ENCODE results near the gene FCGBP.

FCGBP gene

GRCh38 chr19:39928357-39928725 lies 6.1 kb downstream of the FCGBP start:
- H3K9me3 ChIP-seq (ENCODE audit: insufficient read depth, low read length) = no peaks in the 10 kb centered on the region
- no peak overlapping the region for H2AFZ ChIP-seq (ENCODE audit: low read depth, low read length, severe bottlenecking)
- no peaks in the 10 kb centered on the region for H3K27me3 ChIP-seq (ENCODE audit: low read length)
- H3K27ac ChIP-seq (ENCODE audit: low read depth, low read length) = no peak overlapping the region
- H3K4me3 ChIP-seq (ENCODE audit: insufficient read depth, low read length, poor library complexity, severe bottlenecking) = no peak overlapping the region
- H3K36me3 ChIP-seq (ENCODE audit: low read length) = no peaks in the 10 kb centered on the region
- TF ChIP-seq CTCF (IDR thresholded peaks at IDR 0.05; ENCODE audit: insufficient read depth, low read length, poor library complexity, severe bottlenecking) = no peak
- no peak for TF ChIP-seq EZH2phosphoT487 (conservative IDR thresholded peaks at IDR 0.05; ENCODE audit: low read length)
- no peaks in the 10 kb centered on the region for H3K79me2 ChIP-seq (ENCODE audit: insufficient read depth, low read length)
- H3K9me2 ChIP-seq (replicated peaks; ENCODE audit: insufficient read depth, low read length) = no peaks in the 10 kb centered on the region
- no peaks in the 10 kb centered on the region for H3F3A ChIP-seq (ENCODE audit: insufficient read depth)
- H4K20me1 ChIP-seq (ENCODE audit: low read depth, low read length) = no peaks in the 10 kb centered on the region
- H3K9ac ChIP-seq (ENCODE audit: low read length) = no peak overlapping the region
- H3K4me2 ChIP-seq (ENCODE audit: low read depth, low read length, poor library complexity, severe bottlenecking) = no peak overlapping the region

- no peaks in the 10 kb centered on the region for H3K79me2 ChIP-seq (ENCODE audit: insufficient read depth, low read length)
These were observed 6.7 kb downstream of the FCGBP start for GRCh38 chr19:39927524-39928356.

GRCh38 chr19:39927076-39927475 lies 7.4 kb downstream of the FCGBP start:
- H4K20me1 ChIP-seq (ENCODE audit: low read depth, low read length) = no peaks in the 10 kb centered on the region
- H3K36me3 ChIP-seq (ENCODE audit: low read length) = no peaks in the 10 kb centered on the region
- no peak overlapping the region for H3K4me3 ChIP-seq (ENCODE audit: insufficient read depth, low read length, poor library complexity, severe bottlenecking)
- no peaks in the 10 kb centered on the region for H3K9me3 ChIP-seq (ENCODE audit: insufficient read depth, low read length)
- no peak overlapping the region for H3K4me2 ChIP-seq (ENCODE audit: low read depth, low read length, poor library complexity, severe bottlenecking)
- no peaks in the 10 kb centered on the region for H3F3A ChIP-seq (ENCODE audit: insufficient read depth)
- no peak overlapping the region for H2AFZ ChIP-seq (ENCODE audit: low read depth, low read length, severe bottlenecking)
- H3K9me2 ChIP-seq (replicated peaks; ENCODE audit: insufficient read depth, low read length) = no peaks in the 10 kb centered on the region
- H3K27ac ChIP-seq (ENCODE audit: low read depth, low read length) = no peak overlapping the region
- TF ChIP-seq CTCF (IDR thresholded peaks at IDR 0.05; ENCODE audit: insufficient read depth, low read length, poor library complexity, severe bottlenecking) (no peak), EZH2phosphoT487 (conservative IDR thresholded peaks at IDR 0.05; ENCODE audit: low read length) (no peak)
- H3K79me2 ChIP-seq (ENCODE audit: insufficient read depth, low read length) = no peaks in the 10 kb centered on the region
- H3K9ac ChIP-seq (ENCODE audit: low read length) = no peak overlapping the region
- H3K27me3 ChIP-seq (ENCODE audit: low read length) = no peaks in the 10 kb centered on the region

More at GRCh38 chr19:39927524-39928356, 6.7 kb downstream of the FCGBP start:
- Histone ChIP-seq H3K9me2 (replicated peaks; ENCODE audit: insufficient read depth, low read length) (no peaks in the 10 kb centered on the region), H3K4me3 (ENCODE audit: insufficient read depth, low read length, poor library complexity, severe bottlenecking) (no peak overlapping the region), H3F3A (ENCODE audit: insufficient read depth) (no peaks in the 10 kb centered on the region), H4K20me1 (ENCODE audit: low read depth, low read length) (no peaks in the 10 kb centered on the region), H3K36me3 (ENCODE audit: low read length) (no peaks in the 10 kb centered on the region), H3K9ac (ENCODE audit: low read length) (no peak overlapping the region), H3K9me3 (ENCODE audit: insufficient read depth, low read length) (no peaks in the 10 kb centered on the region), H3K27me3 (ENCODE audit: low read length) (no peaks in the 10 kb centered on the region), H3K4me2 (ENCODE audit: low read depth, low read length, poor library complexity, severe bottlenecking) (no peak overlapping the region), H3K27ac (ENCODE audit: low read depth, low read length) (no peak overlapping the region), H2AFZ (ENCODE audit: low read depth, low read length, severe bottlenecking) (no peak overlapping the region)
- TF ChIP-seq EZH2phosphoT487 (conservative IDR thresholded peaks at IDR 0.05; ENCODE audit: low read length) (no peak), CTCF (IDR thresholded peaks at IDR 0.05; ENCODE audit: insufficient read depth, low read length, poor library complexity, severe bottlenecking) (no peak)

Data from SU-DHL-6 (cell line).